Measurements from ENCODE around the gene SNRPD1. TPM values are rescaled to one million over a fixed set of nuclear protein-coding genes. Genes with fewer than 3 reads are reported as not detected.
"Not testable (repeated sequence)": the region's sequence is repeated elsewhere in the genome, so short reads cannot be mapped to it uniquely, and the experiment has no call there.

SNRPD1 gene
- total RNA-seq, 2 experiments from 2014 or later: 79.9 to 163 TPM

- Mint-ChIP-seq H3K27me3 (no peaks in the 10 kb centered on the region), H3K4me1 (peaks cover 41% of the 10 kb centered on the region), H3K4me3 (peak within 1 kb of the TSS; percentile 97), H3K36me3 (ENCODE audit: low read depth) (peaks cover 5% of the 10 kb centered on the region), H3K27ac (peak within 1 kb of the TSS; percentile 94), H3K9me3 (ENCODE audit: low read depth) (no peaks in the 10 kb centered on the region)
- DNase-seq (peak; percentile 97), ATAC-seq (peak; percentile 91)
- intact Hi-C loops (cut with DNase I, micrococcal nuclease): loop anchor here (1.0 to 10.0 kb wide), 8 partner anchors 12 to 1984 kb away; partner anchors contain the start of genes SNRPD1 (in 2 of the 2), ABHD3 (in 1 of the 2), MIB1 (in 1 of the 2) and NPC1 (in 1 of the 2)
- POLR2A ChIA-PET: interaction anchor here (0.6 to 2.6 kb wide), 6 partner anchors 12 to 140 kb away, joined by 3 to 41 read pairs (median 5); partner anchors contain the start of genes ABHD3, MIB1 and SNRPD1
- CTCF ChIA-PET: interaction anchor here (0.6 to 2.8 kb wide), 27 partner anchors 10 to 731 kb away, joined by 3 to 93 read pairs (median 4); partner anchors contain the start of genes ABHD3, MIB1 and SNRPD1
Observed at GRCh38 chr18:21600526-21601410, 11.3 kb upstream of the SNRPD1 start, which contains the start of gene ESCO1. ESCO1 (minus strand) TSS chr18:21600704; CDS start chr18:21574843, 25,861 bp downstream.

- H3K27me3 Mint-ChIP-seq: no peaks in the 10 kb centered on the region
- no peak overlapping the region for H3K27ac Mint-ChIP-seq
- no peak overlapping the region for H3K4me3 Mint-ChIP-seq
- no peak for ATAC-seq
- H3K36me3 Mint-ChIP-seq (ENCODE audit: low read depth): peaks cover 3% of the 10 kb centered on the region
- intact Hi-C loops (cut with DNase I, micrococcal nuclease): loop anchor here in 1 of 2 experiments (5.0 to 10.0 kb wide), 3 partner anchors 115 to 1983 kb away; partner anchors contain the start of gene NPC1
- POLR2A ChIA-PET: no interaction called here
- no peak for DNase-seq
- peaks cover 32% of the 10 kb centered on the region for H3K4me1 Mint-ChIP-seq
- no peaks in the 10 kb centered on the region for H3K9me3 Mint-ChIP-seq (ENCODE audit: low read depth)
- CTCF ChIA-PET: interaction anchor here (3.1 kb wide), 1 partner anchor 11 kb away, joined by 24 read pairs; the partner anchor contains the start of gene SNRPD1
Observed at GRCh38 chr18:21602299-21602587, 9.9 kb upstream of the SNRPD1 start.

GRCh38 chr18:21604671-21605070 is 7.4 kb upstream of the SNRPD1 start:
- ATAC-seq (no peak), DNase-seq (no peak)
- intact Hi-C loops (cut with DNase I, micrococcal nuclease): loop anchor here in 1 of 2 experiments (5.0 to 10.0 kb wide), 3 partner anchors 117 to 1980 kb away; partner anchors contain the start of gene NPC1
- no peak overlapping the region for H3K4me3 Mint-ChIP-seq
- H3K9me3 Mint-ChIP-seq (ENCODE audit: low read depth): no peaks in the 10 kb centered on the region
- ChIA-PET CTCF (interaction anchor here (0.5 to 3.1 kb wide), 2 partner anchors 8 to 25 kb away, joined by 3 to 24 read pairs; partner anchors contain the start of gene SNRPD1), POLR2A (no interaction called here)
- no peak overlapping the region for H3K27ac Mint-ChIP-seq
- H3K36me3 Mint-ChIP-seq (ENCODE audit: low read depth): peaks cover 3% of the 10 kb centered on the region
- no peaks in the 10 kb centered on the region for H3K27me3 Mint-ChIP-seq
- peaks cover 17% of the 10 kb centered on the region for H3K4me1 Mint-ChIP-seq

DNA sequence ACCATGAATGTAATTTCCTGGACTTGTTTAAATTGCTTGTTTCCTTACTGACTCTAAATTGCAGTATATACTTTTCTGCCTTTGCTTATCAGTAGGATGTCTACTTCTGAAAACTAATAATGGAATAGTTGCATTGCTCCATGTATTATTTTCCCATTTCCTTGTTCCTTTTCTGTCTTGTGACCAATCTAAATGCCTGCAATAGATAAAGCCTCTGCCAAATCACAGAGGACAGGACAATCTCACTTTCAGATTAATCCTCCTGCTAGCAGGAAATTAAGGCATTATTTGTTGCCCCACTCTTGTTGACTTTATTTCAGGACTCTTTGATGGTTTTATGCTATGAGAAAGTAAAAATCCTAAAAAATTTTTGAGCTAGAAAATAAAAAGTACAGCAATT is 6.9 kb upstream of the SNRPD1 start:
- Mint-ChIP-seq H3K9me3 (ENCODE audit: low read depth) (no peaks in the 10 kb centered on the region), H3K27ac (no peak overlapping the region), H3K27me3 (no peaks in the 10 kb centered on the region), H3K4me3 (no peak overlapping the region), H3K4me1 (peaks cover 17% of the 10 kb centered on the region), H3K36me3 (ENCODE audit: low read depth) (no peaks in the 10 kb centered on the region)
- intact Hi-C loops (cut with DNase I, micrococcal nuclease): loop anchor here in 1 of 2 experiments (10.0 kb wide), 2 partner anchors 410 to 1980 kb away; partner anchors contain the start of gene NPC1
- CTCF ChIA-PET: interaction anchor here (0.6 kb wide), 1 partner anchor 109 kb away, joined by 3 read pairs; no protein-coding TSS in a partner anchor
- ATAC-seq: no peak
- POLR2A ChIA-PET: no interaction called here
- DNase-seq: no peak

- peak overlapping the region; percentile 99 for H3K27ac Mint-ChIP-seq
- DNase-seq; H3K27me3 Mint-ChIP-seq; H3K9me3 Mint-ChIP-seq (ENCODE audit: low read depth): not testable (repeated sequence)
- intact Hi-C loops (cut with DNase I, micrococcal nuclease): loop anchor here (1.0 to 10.0 kb wide), 9 partner anchors 10 to 1843 kb away; partner anchors contain the start of genes ABHD3 (in 2 of the 2), MIB1 (in 2 of the 2), ESCO1 (in 1 of the 2) and RBBP8 (in 1 of the 2)
- H3K4me1 Mint-ChIP-seq: peaks cover 27% of the 10 kb centered on the region
- POLR2A ChIA-PET: interaction anchor here (5.3 kb wide), 1 partner anchor 11 kb away, joined by 41 read pairs; the partner anchor contains the start of gene ESCO1
- peak; percentile 11 for ATAC-seq
- peaks cover 32% of the 10 kb centered on the region for H3K36me3 Mint-ChIP-seq (ENCODE audit: low read depth)
- CTCF ChIA-PET: interaction anchor here (0.6 to 6.2 kb wide), 11 partner anchors 8 to 1744 kb away, joined by 3 to 93 read pairs (median 6); partner anchors contain the start of genes ABHD3, ESCO1 and MIB1
- H3K4me3 Mint-ChIP-seq: peak overlapping the region; percentile 92
Observed at GRCh38 chr18:21611401-21612124, 551 bp upstream of the SNRPD1 start.

DNA sequence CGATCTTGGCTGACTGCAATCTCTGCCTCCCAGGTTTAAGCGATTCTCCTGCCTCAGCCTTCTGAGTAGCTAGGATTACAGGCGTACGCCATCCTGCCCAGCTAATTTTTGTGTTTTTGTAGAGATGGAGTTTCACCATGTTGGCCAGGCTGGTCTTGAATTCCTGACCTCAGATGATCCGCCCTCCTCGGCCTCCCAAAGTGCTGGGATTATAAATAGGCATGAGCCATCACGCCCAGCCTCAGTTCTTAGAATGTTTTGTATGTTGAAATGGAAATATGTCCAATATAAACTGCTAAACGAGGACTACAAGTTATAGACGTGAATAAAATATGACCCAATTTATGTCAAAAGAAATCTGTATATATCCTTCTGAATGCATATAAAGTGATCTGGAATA is 9.5 kb downstream of the SNRPD1 start:
- H3K36me3 Mint-ChIP-seq (ENCODE audit: low read depth): peaks cover 53% of the 10 kb centered on the region
- H3K4me3 Mint-ChIP-seq; DNase-seq; H3K9me3 Mint-ChIP-seq (ENCODE audit: low read depth); H3K27ac Mint-ChIP-seq; POLR2A ChIA-PET; ATAC-seq; H3K27me3 Mint-ChIP-seq: not testable (repeated sequence)
- CTCF ChIA-PET: interaction anchor here (1.1 kb wide), 1 partner anchor 19 kb away, joined by 3 read pairs; no protein-coding TSS in a partner anchor
- intact Hi-C loops (cut with DNase I, micrococcal nuclease): loop anchor here in 1 of 2 experiments (10.0 kb wide), 1 partner anchor 233 kb away; no protein-coding TSS in a partner anchor
- H3K4me1 Mint-ChIP-seq: peaks cover 20% of the 10 kb centered on the region

DNA sequence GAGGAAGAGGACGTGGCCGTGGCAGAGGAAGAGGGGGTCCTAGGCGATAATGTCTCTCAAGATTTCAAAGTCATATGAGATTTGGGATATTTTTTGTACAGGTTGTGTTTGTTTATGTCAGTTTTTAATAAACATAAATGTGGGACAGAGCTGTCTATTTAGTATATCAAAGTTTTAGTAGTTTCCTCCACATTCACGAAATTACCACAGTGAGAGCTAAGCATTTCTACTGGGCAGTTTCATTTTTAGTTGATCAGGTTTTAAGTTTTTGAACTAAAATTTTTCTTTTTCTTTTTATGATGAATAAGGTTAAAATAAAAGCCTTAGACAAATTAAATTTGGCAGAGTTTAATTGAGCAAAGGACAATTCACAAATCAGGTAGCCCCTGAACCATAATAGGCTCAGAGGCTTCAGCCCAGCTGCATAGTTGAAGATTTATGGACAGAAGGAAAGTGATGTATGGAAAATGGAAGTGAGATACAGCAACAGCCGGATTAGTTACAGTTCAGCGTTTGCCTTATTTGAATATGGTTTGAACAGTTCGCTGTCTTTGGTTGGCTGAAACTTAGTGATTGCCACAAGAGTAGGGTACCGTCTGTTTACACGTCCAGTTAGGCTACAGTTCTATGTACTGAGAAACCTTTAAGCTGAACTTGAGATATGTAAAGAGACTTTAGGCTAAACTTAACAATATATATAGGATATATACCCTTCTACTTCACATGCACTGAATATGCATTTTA is 17.1 kb downstream of the SNRPD1 start:
- Mint-ChIP-seq H3K9me3 (ENCODE audit: low read depth) (no peaks in the 10 kb centered on the region), H3K27ac (peak overlapping the region; percentile 84), H3K4me1 (peaks cover 11% of the 10 kb centered on the region), H3K36me3 (ENCODE audit: low read depth) (peaks cover 45% of the 10 kb centered on the region), H3K4me3 (no peak overlapping the region), H3K27me3 (no peaks in the 10 kb centered on the region)
- intact Hi-C loops (cut with DNase I, micrococcal nuclease): loop anchor here (2.0 to 10.0 kb wide), 3 partner anchors 16 to 226 kb away; partner anchors contain the start of genes ABHD3 (in 1 of the 2) and SNRPD1 (in 1 of the 2)
- ChIA-PET CTCF (interaction anchor here (0.7 to 1.3 kb wide), 5 partner anchors 13 to 87 kb away, joined by 3 to 4 read pairs (median 3); no protein-coding TSS in a partner anchor), POLR2A (interaction anchor here (0.7 to 1.1 kb wide), 2 partner anchors 15 to 29 kb away, joined by 3 to 5 read pairs; partner anchors contain the start of gene ESCO1)
- no peak for ATAC-seq
- DNase-seq: no peak

DNA sequence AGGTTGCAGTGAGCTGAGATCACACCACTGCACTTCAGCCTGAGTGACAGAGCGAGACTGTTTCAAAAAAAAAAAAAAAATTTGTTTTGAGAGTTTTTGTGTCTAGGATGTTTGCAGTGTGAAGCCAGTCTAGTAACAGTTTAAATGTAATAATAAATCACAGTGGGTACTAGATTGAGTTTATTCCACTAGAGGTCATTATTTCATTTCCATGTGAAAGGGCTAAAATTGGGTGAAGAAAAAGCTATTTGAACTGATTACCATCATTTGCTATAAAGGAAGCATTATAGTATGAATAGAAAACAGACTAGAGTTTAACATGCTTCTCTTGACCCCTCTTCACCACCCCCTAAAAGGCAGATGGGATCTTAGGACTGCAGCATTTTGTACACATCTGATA is 20.3 kb downstream of the SNRPD1 start:
- Mint-ChIP-seq H3K4me3 (no peak overlapping the region), H3K27me3 (no peaks in the 10 kb centered on the region), H3K4me1 (peaks cover 11% of the 10 kb centered on the region), H3K36me3 (ENCODE audit: low read depth) (peaks cover 36% of the 10 kb centered on the region), H3K9me3 (ENCODE audit: low read depth) (no peaks in the 10 kb centered on the region), H3K27ac (no peak overlapping the region)
- no peak for ATAC-seq
- POLR2A ChIA-PET: no interaction called here
- CTCF ChIA-PET: interaction anchor here (0.6 to 1.9 kb wide), 4 partner anchors 15 to 168 kb away, joined by 3 to 6 read pairs (median 4); no protein-coding TSS in a partner anchor
- intact Hi-C loops (cut with DNase I, micrococcal nuclease): loop anchor here in 1 of 2 experiments (10.0 kb wide), 1 partner anchor 438 kb away; no protein-coding TSS in a partner anchor
- no peak for DNase-seq

DNA sequence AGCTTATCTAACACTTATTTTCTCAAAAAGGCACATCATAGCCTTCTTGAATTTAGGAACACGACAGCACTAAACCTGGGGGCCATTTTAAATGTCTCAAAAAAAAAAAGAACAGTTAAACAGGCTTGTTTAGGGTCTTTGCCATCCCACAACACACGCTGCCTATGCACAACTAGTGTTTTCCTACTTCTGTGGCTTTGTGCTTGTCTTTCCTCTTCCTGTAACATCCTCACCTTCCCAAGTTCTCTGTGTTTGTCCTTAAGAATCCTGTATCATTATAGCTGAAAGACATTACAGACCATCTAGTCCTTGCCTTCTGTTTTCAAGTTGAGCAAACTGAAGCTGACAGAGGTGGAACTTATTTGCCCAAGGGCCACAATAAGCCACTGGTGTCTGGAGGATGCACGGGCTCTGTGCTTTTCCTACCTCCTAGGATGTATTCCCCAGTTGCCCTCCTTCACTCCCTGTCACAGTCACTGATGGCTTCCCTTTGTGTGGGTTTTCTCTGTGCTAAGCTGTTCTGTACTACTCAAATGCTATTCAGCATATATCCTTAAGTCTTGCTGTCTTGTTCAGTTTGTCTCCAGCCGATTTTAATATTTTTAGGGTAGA is 22.6 kb downstream of the SNRPD1 start:
- DNase-seq (no peak), ATAC-seq (no peak)
- Mint-ChIP-seq H3K36me3 (ENCODE audit: low read depth) (peaks cover 19% of the 10 kb centered on the region), H3K27me3 (no peaks in the 10 kb centered on the region), H3K27ac (peak overlapping the region; percentile 42), H3K9me3 (ENCODE audit: low read depth) (no peaks in the 10 kb centered on the region), H3K4me1 (peaks cover 8% of the 10 kb centered on the region), H3K4me3 (no peak overlapping the region)
- POLR2A ChIA-PET: no interaction called here
- CTCF ChIA-PET: interaction anchor here (1.2 to 1.3 kb wide), 2 partner anchors 22 to 34 kb away, joined by 3 to 6 read pairs; partner anchors contain the start of gene SNRPD1
- intact Hi-C loops (cut with DNase I, micrococcal nuclease): loop anchor here in 1 of 2 experiments (10.0 kb wide), 1 partner anchor 440 kb away; no protein-coding TSS in a partner anchor

All from activated CD4-positive, alpha-beta T cell treated with anti-CD3 and anti-CD28 coated beads for 36 hours (primary cell).